Esophagus muscularis mucosa (tissue), 4 donors: ENCODE results near the gene STK32B. TPM values are rescaled to one million over a fixed set of nuclear protein-coding genes. Genes with fewer than 3 reads are reported as not detected.

Source experiments
- DNase-seq: peaks from one replicate; pipeline ENCODE4 v3.0.0-alpha.2; 2017; ENCODE audit errors: extremely low spot score
- H3K27ac ChIP-seq, 4 donors: fragments of 200-600 bp; sonication (generic); replicated peaks in 1 of 4; 1 replicate in 3 of 4; 2 replicates in 1 of 4; pipeline ENCODE4 v1.5.1; 2016 to 2019; ENCODE audit warnings: mild to moderate bottlenecking in 1 of 4
- H3K27me3 ChIP-seq, 4 donors: fragments of 200-600 bp; sonication (generic); one replicate each; pipeline versions ENCODE4 v1.5.1 to v1.6.0; 2016 to 2019
- H3K36me3 ChIP-seq, 4 donors: fragments of 200-600 bp; sonication (generic); one replicate each; pipeline ENCODE4 v1.5.1; 2016 to 2019
- H3K4me1 ChIP-seq, 4 donors: fragments of 200-600 bp; sonication (generic); one replicate each; pipeline ENCODE4 v1.5.1; 2016 to 2019
- H3K4me3 ChIP-seq, 4 donors: fragments of 200-600 bp; sonication (generic); 1 replicate in 2 of 4; 2 replicates in 2 of 4; pipeline ENCODE4 v1.5.1; 2016 to 2019; ENCODE audit warnings: mild to moderate bottlenecking in 4 of 4, moderate library complexity in 1 of 4
- H3K9me3 ChIP-seq, 4 donors: fragments of 200-600 bp; sonication (generic); 1 replicate in 3 of 4; 2 replicates in 1 of 4; pipeline ENCODE4 v1.5.1; 2016 to 2019
- CTCF ChIP-seq, 3 experiments: fragments of 200-600 bp in 2 of 3; fragments of 450-650 bp in 1 of 3; sonication (generic) in 2 of 3; IDR thresholded peaks; one replicate each; pipeline ENCODE4 v1.5.1; 2017 to 2019; ENCODE audit warnings: antibody characterized with exemption in 3 of 3, mild to moderate bottlenecking in 2 of 3, moderate library complexity in 1 of 3
- EP300 ChIP-seq: sonication (generic); formaldehyde crosslinking; IDR thresholded peaks from one replicate; pipeline ENCODE4 v1.6.1; 2017; ENCODE audit warnings: antibody characterized with exemption
- POLR2A ChIP-seq: fragments of 450-650 bp; IDR thresholded peaks from one replicate; pipeline ENCODE4 v1.6.1; 2017; ENCODE audit warnings: antibody characterized with exemption, moderate library complexity, mild to moderate bottlenecking, low read depth
- POLR2AphosphoS5 ChIP-seq, 2 donors: sonication (generic); formaldehyde crosslinking; IDR thresholded peaks; one replicate each; pipeline ENCODE4 v1.6.1; 2017; ENCODE audit warnings: antibody characterized with exemption in 2 of 2
- WGBS: methylation state at CpG from one replicate; pipeline ENCODE4 v1.1.5; 2018; 5-methylcytosine and 5-hydroxymethylcytosine counted together
- intact Hi-C: fragments of 100-400 bp; cut with DNase I; formaldehyde crosslinking; loops from one replicate; pipeline ENCODE4 v1.15.1; 2023
- total RNA-seq, 4 donors: library from RNA; depleted of rRNA; stranded (reverse); fragments of >200 nt; gene quantifications; one replicate each; pipeline versions ENCODE4 v1.1.0 to v1.2.1, GENCODE V29; 2016

The STK32B gene
- total RNA-seq, 4 donors from 2014 or later = 1.7 to 3.8 (median 2.7) TPM

- peaks cover 0 to 25% (median 2%) of the 10 kb centered on the region in 4 donors for H3K36me3 ChIP-seq
- no peaks in the 10 kb centered on the region for H3K9me3 ChIP-seq
- 78% methylated on average over 3 of the region's 3 CpGs for WGBS
Measured at GRCh38 chr4:5526080-5526846, 475.0 kb downstream of the STK32B start.

DNA sequence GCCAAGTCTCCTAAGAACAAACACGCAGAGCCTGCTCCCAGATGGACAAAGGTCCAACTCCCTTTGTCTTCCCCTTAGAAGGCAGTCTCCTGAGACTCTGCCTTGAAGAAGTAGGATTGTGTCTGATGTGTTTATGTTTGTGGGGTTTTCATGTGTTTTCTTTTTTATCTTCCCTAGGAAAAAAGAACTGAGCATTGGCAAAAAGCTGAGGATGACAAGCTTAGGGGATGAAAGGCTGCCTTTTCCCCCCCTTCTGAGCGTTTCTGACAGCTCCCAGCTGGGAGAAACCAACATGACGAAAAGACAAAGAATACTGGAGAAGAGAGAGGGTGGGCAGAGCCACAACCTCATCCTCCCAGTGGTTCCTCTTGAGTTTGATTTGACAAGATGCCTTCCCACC, 475.9 kb downstream of the STK32B start:
- peaks cover 0 to 30% (median 4%) of the 10 kb centered on the region in 4 donors for H3K36me3 ChIP-seq
- WGBS = 33% methylated on average over 3 of the region's 3 CpGs
- H3K9me3 ChIP-seq = no peaks in the 10 kb centered on the region
- intact Hi-C loops = no loop called here
- no peak overlapping the region for H3K27ac ChIP-seq
- H3K4me1 ChIP-seq = peaks cover 0 to 12% (median 11%) of the 10 kb centered on the region in 4 donors
- H3K27me3 ChIP-seq = no peaks in the 10 kb centered on the region
- no peak overlapping the region for H3K4me3 ChIP-seq
- TF ChIP-seq POLR2A = no peak
- no peak for TF ChIP-seq CTCF (IDR thresholded peaks at IDR 0.05)
- TF ChIP-seq POLR2AphosphoS5 (IDR thresholded peaks at IDR 0.05) = no peak
- TF ChIP-seq EP300 = no peak
- peak; percentile 82 for DNase-seq

More at GRCh38 chr4:5526080-5526846, 475.0 kb downstream of the STK32B start:
- no peak overlapping the region for H3K4me3 ChIP-seq
- no peak overlapping the region for H3K27ac ChIP-seq
- no peak for TF ChIP-seq EP300
- no peak for TF ChIP-seq POLR2AphosphoS5 (IDR thresholded peaks at IDR 0.05)
- TF ChIP-seq POLR2A = no peak
- TF ChIP-seq CTCF (IDR thresholded peaks at IDR 0.05) = no peak
- no peak for DNase-seq
- peaks cover 0 to 12% (median 11%) of the 10 kb centered on the region in 4 donors for H3K4me1 ChIP-seq
- H3K27me3 ChIP-seq = no peaks in the 10 kb centered on the region
- intact Hi-C loops = no loop called here

DNA sequence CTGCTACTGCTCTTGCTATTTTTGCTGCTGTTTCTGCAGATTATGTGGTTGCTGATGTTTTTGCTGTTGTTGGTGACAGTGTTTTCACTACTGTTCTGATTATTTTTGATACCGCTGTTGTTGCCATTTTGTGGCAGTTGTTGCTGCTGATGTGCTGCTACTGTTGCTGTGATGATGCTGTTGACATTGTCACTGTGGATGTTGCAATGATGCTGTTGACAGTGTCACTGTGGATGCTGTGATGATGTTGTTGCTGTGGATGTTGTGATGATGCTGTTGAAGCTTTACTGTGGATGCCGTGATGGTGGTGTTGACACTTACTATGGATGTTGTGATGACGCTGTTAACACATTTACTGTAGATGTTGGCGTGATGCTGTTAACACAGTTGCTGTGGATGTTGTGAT, 476.8 kb downstream of the STK32B start:
- H3K27ac ChIP-seq = no peak overlapping the region
- intact Hi-C loops = no loop called here
- no peaks in the 10 kb centered on the region for H3K9me3 ChIP-seq
- peaks cover 0 to 12% (median 11%) of the 10 kb centered on the region in 4 donors for H3K4me1 ChIP-seq
- WGBS = 91% methylated on average over 4 of the region's 4 CpGs
- H3K4me3 ChIP-seq = no peak overlapping the region
- no peaks in the 10 kb centered on the region for H3K27me3 ChIP-seq
- peaks cover 0 to 38% (median 4%) of the 10 kb centered on the region in 4 donors for H3K36me3 ChIP-seq
- peak; percentile 72 for DNase-seq
- TF ChIP-seq EP300 (no peak), CTCF (IDR thresholded peaks at IDR 0.05) (no peak), POLR2A (no peak), POLR2AphosphoS5 (IDR thresholded peaks at IDR 0.05) (no peak)

- Histone ChIP-seq H3K4me3 (no peak overlapping the region), H3K4me1 (no peaks in the 10 kb centered on the region), H3K9me3 (peaks cover 0 to 12% (median 5%) of the 10 kb centered on the region in 4 donors), H3K27me3 (no peaks in the 10 kb centered on the region), H3K27ac (no peak overlapping the region), H3K36me3 (peaks cover 0 to 60% (median 4%) of the 10 kb centered on the region in 4 donors)
- intact Hi-C loops = no loop called here
- 94% methylated on average over 2 of the region's 2 CpGs for WGBS
- no peak for DNase-seq
- no peak for TF ChIP-seq CTCF (IDR thresholded peaks at IDR 0.05)
- TF ChIP-seq POLR2A = no peak
- TF ChIP-seq EP300 = no peak
- TF ChIP-seq POLR2AphosphoS5 (IDR thresholded peaks at IDR 0.05) = no peak
Measured at GRCh38 chr4:5532100-5532499, 480.8 kb downstream of the STK32B start.
